ENCODE measurements around the gene RPS2.

RPS2 gene

DNA sequence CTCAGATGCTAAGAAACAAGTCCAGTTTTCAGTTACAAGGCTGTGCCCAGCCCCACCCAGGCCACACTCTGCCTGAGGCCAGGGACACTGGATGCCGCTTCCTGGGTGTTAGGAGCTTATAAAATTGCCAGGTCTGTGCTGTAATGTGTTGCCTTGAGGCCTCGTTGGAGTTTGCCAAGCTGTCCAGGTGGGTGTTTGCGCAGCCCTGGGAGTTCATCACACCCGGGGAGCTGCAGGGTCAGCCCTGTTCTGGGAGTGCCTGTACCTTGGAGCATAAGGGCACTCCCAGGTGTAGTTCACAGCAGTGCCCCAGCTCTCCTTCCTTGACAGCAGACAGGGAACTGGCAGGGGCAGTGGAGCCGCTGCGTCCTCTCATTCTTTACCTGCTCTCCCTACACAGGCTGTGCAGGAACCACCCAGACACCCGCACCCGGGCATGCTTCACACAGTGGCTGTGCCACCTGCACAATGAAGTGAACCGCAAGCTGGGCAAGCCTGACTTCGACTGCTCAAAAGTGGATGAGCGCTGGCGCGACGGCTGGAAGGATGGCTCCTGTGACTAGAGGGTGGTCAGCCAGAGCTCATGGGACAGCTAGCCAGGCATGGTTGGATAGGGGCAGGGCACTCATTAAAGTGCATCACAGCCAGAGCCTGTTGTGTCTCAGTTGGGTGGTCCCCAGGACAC, 21.0 kb upstream of the RPS2 start:
- Histone ChIP-seq H3K4me3 (replicated peaks; ENCODE audit: low read depth, low read length) (peak overlapping the region; percentile 90), H3K36me3 (ENCODE audit: control insufficient read depth, insufficient read depth, low read length) (peaks cover 11% of the 10 kb centered on the region), H3K27me3 (replicated peaks; ENCODE audit: control insufficient read depth, insufficient read depth, low read length) (no peaks in the 10 kb centered on the region; the same call in 1 of the 2 replicates)
- no peak for DNase-seq (ENCODE audit: extremely low read depth, insufficient read length)
- TF ChIP-seq, protein P1, sequence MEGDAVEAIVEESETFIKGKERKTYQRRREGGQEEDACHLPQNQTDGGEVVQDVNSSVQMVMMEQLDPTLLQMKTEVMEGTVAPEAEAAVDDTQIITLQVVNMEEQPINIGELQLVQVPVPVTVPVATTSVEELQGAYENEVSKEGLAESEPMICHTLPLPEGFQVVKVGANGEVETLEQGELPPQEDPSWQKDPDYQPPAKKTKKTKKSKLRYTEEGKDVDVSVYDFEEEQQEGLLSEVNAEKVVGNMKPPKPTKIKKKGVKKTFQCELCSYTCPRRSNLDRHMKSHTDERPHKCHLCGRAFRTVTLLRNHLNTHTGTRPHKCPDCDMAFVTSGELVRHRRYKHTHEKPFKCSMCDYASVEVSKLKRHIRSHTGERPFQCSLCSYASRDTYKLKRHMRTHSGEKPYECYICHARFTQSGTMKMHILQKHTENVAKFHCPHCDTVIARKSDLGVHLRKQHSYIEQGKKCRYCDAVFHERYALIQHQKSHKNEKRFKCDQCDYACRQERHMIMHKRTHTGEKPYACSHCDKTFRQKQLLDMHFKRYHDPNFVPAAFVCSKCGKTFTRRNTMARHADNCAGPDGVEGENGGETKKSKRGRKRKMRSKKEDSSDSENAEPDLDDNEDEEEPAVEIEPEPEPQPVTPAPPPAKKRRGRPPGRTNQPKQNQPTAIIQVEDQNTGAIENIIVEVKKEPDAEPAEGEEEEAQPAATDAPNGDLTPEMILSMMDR (IDR thresholded peaks at IDR 0.05; ENCODE audit: insufficient read depth, low read length, poor library complexity, severe bottlenecking), result no peak

- no peaks in the 10 kb centered on the region; the same call in 1 of the 2 replicates for H3K27me3 ChIP-seq (replicated peaks; ENCODE audit: control insufficient read depth, insufficient read depth, low read length)
- TF ChIP-seq, protein P1 (IDR thresholded peaks at IDR 0.05; ENCODE audit: insufficient read depth, low read length, poor library complexity, severe bottlenecking), result no peak
- H3K4me3 ChIP-seq (replicated peaks; ENCODE audit: low read depth, low read length), result peak overlapping the region; percentile 90
- peaks cover 11% of the 10 kb centered on the region for H3K36me3 ChIP-seq (ENCODE audit: control insufficient read depth, insufficient read depth, low read length)
- DNase-seq (ENCODE audit: extremely low read depth, insufficient read length), result no peak
Observed at GRCh38 chr16:1984347-1985225, 20.0 kb upstream of the RPS2 start.

- DNase-seq (ENCODE audit: extremely low read depth, insufficient read length), result peak; percentile 91
- H3K4me3 ChIP-seq (replicated peaks; ENCODE audit: low read depth, low read length), result peak within 1 kb of the TSS; percentile 90
- peaks cover 11% of the 10 kb centered on the region for H3K36me3 ChIP-seq (ENCODE audit: control insufficient read depth, insufficient read depth, low read length)
- TF ChIP-seq, protein P1 (IDR thresholded peaks at IDR 0.05; ENCODE audit: insufficient read depth, low read length, poor library complexity, severe bottlenecking), result peak; percentile 40
- H3K27me3 ChIP-seq (replicated peaks; ENCODE audit: control insufficient read depth, insufficient read depth, low read length), result no peaks in the 10 kb centered on the region; the same call in 1 of the 2 replicates
Observed at GRCh38 chr16:1983544-1984346, 19.1 kb upstream of the RPS2 start, which contains the start of gene GFER. GFER (plus strand) TSS chr16:1984193; CDS start chr16:1984219, 26 bp downstream.

GRCh38 chr16:1982991-1983543, 18.4 kb upstream of the RPS2 start:
- Histone ChIP-seq H3K4me3 (replicated peaks; ENCODE audit: low read depth, low read length) (no peak overlapping the region), H3K27me3 (replicated peaks; ENCODE audit: control insufficient read depth, insufficient read depth, low read length) (no peaks in the 10 kb centered on the region; the same call in 1 of the 2 replicates), H3K36me3 (ENCODE audit: control insufficient read depth, insufficient read depth, low read length) (peaks cover 14% of the 10 kb centered on the region)
- DNase-seq (ENCODE audit: extremely low read depth, insufficient read length), result no peak
- TF ChIP-seq, protein P1 (IDR thresholded peaks at IDR 0.05; ENCODE audit: insufficient read depth, low read length, poor library complexity, severe bottlenecking), result no peak

DNA sequence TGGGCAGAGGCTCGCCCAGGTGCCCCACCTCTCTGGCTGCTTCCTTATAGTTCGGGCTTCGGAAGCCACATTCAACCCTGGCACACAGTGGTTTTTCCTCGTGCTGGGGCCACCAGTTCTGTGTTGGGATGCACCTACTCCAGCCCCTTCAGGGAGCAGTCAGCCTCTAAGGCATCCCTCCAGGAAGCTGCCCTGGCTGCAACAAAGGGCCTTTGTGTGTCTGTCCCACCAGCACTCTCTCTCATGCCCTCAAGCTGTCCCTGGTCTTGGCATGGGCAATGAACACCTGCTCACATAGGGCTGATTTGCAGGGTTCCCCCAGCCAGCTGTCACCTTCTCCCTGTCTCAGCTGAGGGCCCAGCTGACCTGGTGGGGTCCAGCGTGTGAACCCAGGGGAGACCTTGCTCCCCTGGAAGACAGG, 17.4 kb upstream of the RPS2 start:
- Histone ChIP-seq H3K27me3 (replicated peaks; ENCODE audit: control insufficient read depth, insufficient read depth, low read length) (no peaks in the 10 kb centered on the region; the same call in 1 of the 2 replicates), H3K4me3 (replicated peaks; ENCODE audit: low read depth, low read length) (no peak overlapping the region), H3K36me3 (ENCODE audit: control insufficient read depth, insufficient read depth, low read length) (peaks cover 19% of the 10 kb centered on the region)
- TF ChIP-seq, protein P1 (IDR thresholded peaks at IDR 0.05; ENCODE audit: insufficient read depth, low read length, poor library complexity, severe bottlenecking), result no peak
- DNase-seq (ENCODE audit: extremely low read depth, insufficient read length), result no peak

Data from GM06990 (cell line).